Uterus (tissue), 4 donors: ENCODE measurements around the gene STKLD1. TPM values are rescaled to one million over a fixed set of nuclear protein-coding genes. Genes with fewer than 3 reads are reported as not detected.
"Not testable (repeated sequence)": the region's sequence is repeated elsewhere in the genome, so short reads cannot be mapped to it uniquely, and the experiment has no call there.

Source experiments
- DNase-seq, 2 donors: peaks; one replicate each; pipeline ENCODE4 v3.0.0-alpha.2; 2019 to 2020
- H3K27ac ChIP-seq, 2 donors: fragments of 200-600 bp; sonication (generic); 1 replicate in 1 of 2; 2 replicates in 1 of 2; pipeline ENCODE4 v1.5.1; 2016 to 2018
- H3K27me3 ChIP-seq, 2 donors: fragments of 200-600 bp; sonication (generic); one replicate each; pipeline ENCODE4 v1.5.1; 2018 to 2019; ENCODE audit warnings: control low read depth in 1 of 2
- H3K36me3 ChIP-seq, 2 donors: fragments of 200-600 bp; sonication (generic); one replicate each; pipeline ENCODE4 v1.5.1; 2019; ENCODE audit warnings: control low read depth in 1 of 2
- H3K4me1 ChIP-seq, 2 donors: fragments of 200-600 bp; sonication (generic); one replicate each; pipeline ENCODE4 v1.5.1; 2018 to 2019; ENCODE audit warnings: control low read depth in 1 of 2
- H3K4me3 ChIP-seq, 2 donors: fragments of 200-600 bp; sonication (generic); 1 replicate in 1 of 2; 2 replicates in 1 of 2; pipeline ENCODE4 v1.5.1; 2018 to 2019; ENCODE audit warnings: mild to moderate bottlenecking in 1 of 2
- H3K9me3 ChIP-seq, 2 donors: fragments of 200-600 bp; sonication (generic); one replicate each; pipeline ENCODE4 v1.5.1; 2019; ENCODE audit warnings: control low read depth in 1 of 2
- CTCF ChIP-seq, 4 experiments: fragments of 200-600 bp in 2 of 4; fragments of 450-650 bp in 2 of 4; sonication (generic) in 2 of 4; IDR thresholded peaks; one replicate each; pipeline ENCODE4 v1.5.1; 2016 to 2019; ENCODE audit warnings: antibody characterized with exemption in 4 of 4, mild to moderate bottlenecking in 2 of 4, moderate library complexity in 1 of 4
- POLR2A ChIP-seq, 2 donors: fragments of 450-650 bp; IDR thresholded peaks; one replicate each; pipeline ENCODE4 v1.6.1; 2016; ENCODE audit warnings: antibody characterized with exemption in 2 of 2, mild to moderate bottlenecking in 1 of 2, moderate library complexity in 1 of 2
- intact Hi-C: fragments of 100-400 bp; cut with DNase I; formaldehyde crosslinking; loops from one replicate; pipeline ENCODE4 v1.15.1; 2023; ENCODE audit warnings: low total_unique reads
- total RNA-seq, 4 donors: library from RNA; depleted of rRNA in 3 of 4; stranded (reverse); fragments of >200 nt in 3 of 4; gene quantifications; one replicate each; pipeline versions ENCODE4 v1.1.0 to v1.2.4, GENCODE V29; 2014 to 2023
- donor health status: DM: yes; HTN: yes; CAD: no.

Gene STKLD1
- total RNA-seq, 4 donors from 2014 or later: 0.88 to 1.7 (median 1.5) TPM; not detected in 1

- no peak overlapping the region for H3K4me3 ChIP-seq
- H3K36me3 ChIP-seq: no peaks in the 10 kb centered on the region
- TF ChIP-seq POLR2A (IDR thresholded peaks at IDR 0.05) (no peak), CTCF (IDR thresholded peaks at IDR 0.05) (no peak)
- H3K4me1 ChIP-seq: peaks cover 7 to 16% of the 10 kb centered on the region in 2 donors
- intact Hi-C loops: no loop called here
- DNase-seq: no peak
- no peaks in the 10 kb centered on the region for H3K9me3 ChIP-seq
- H3K27ac ChIP-seq: no peak overlapping the region
- H3K27me3 ChIP-seq: no peaks in the 10 kb centered on the region
Observed at GRCh38 chr9:133331641-133332380, 44.4 kb upstream of the STKLD1 start.

- DNase-seq: no peak
- Histone ChIP-seq H3K36me3 (no peaks in the 10 kb centered on the region), H3K27me3 (no peaks in the 10 kb centered on the region), H3K4me1 (peaks cover 7 to 16% of the 10 kb centered on the region in 2 donors), H3K9me3 (no peaks in the 10 kb centered on the region), H3K4me3 (no peak overlapping the region), H3K27ac (no peak overlapping the region)
- intact Hi-C loops: no loop called here
- TF ChIP-seq POLR2A (IDR thresholded peaks at IDR 0.05) (no peak), CTCF (IDR thresholded peaks at IDR 0.05) (no peak)
Observed at GRCh38 chr9:133332381-133332730, 43.8 kb upstream of the STKLD1 start.

- H3K4me3 ChIP-seq: no peak overlapping the region
- no peak overlapping the region for H3K27ac ChIP-seq
- DNase-seq: no peak
- intact Hi-C loops: no loop called here
- no peaks in the 10 kb centered on the region for H3K36me3 ChIP-seq
- H3K27me3 ChIP-seq: no peaks in the 10 kb centered on the region
- TF ChIP-seq CTCF (IDR thresholded peaks at IDR 0.05) (no peak), POLR2A (IDR thresholded peaks at IDR 0.05) (no peak)
- H3K9me3 ChIP-seq: no peaks in the 10 kb centered on the region
- peaks cover 7 to 16% of the 10 kb centered on the region in 2 donors for H3K4me1 ChIP-seq
Observed at GRCh38 chr9:133333011-133333410, 43.2 kb upstream of the STKLD1 start.

GRCh38 chr9:133333566-133333965 lies 42.6 kb upstream of the STKLD1 start:
- Histone ChIP-seq H3K4me1 (peaks cover 7 to 16% of the 10 kb centered on the region in 2 donors), H3K36me3 (no peaks in the 10 kb centered on the region), H3K27me3 (no peaks in the 10 kb centered on the region), H3K4me3 (no peak overlapping the region), H3K9me3 (no peaks in the 10 kb centered on the region), H3K27ac (no peak overlapping the region)
- no peak for TF ChIP-seq POLR2A (IDR thresholded peaks at IDR 0.05)
- TF ChIP-seq CTCF (IDR thresholded peaks at IDR 0.05): no peak
- intact Hi-C loops: no loop called here
- peak in 1 of 2 donors; percentile 11 for DNase-seq

GRCh38 chr9:133334161-133334560 lies 42.0 kb upstream of the STKLD1 start:
- intact Hi-C loops: no loop called here
- no peaks in the 10 kb centered on the region for H3K27me3 ChIP-seq
- no peak overlapping the region for H3K4me3 ChIP-seq
- DNase-seq: peak in 1 of 2 donors; percentile 6
- no peak overlapping the region for H3K27ac ChIP-seq
- H3K4me1 ChIP-seq: peaks cover 7 to 16% of the 10 kb centered on the region in 2 donors
- H3K36me3 ChIP-seq: no peaks in the 10 kb centered on the region
- TF ChIP-seq POLR2A (IDR thresholded peaks at IDR 0.05) (no peak), CTCF (IDR thresholded peaks at IDR 0.05) (no peak)
- no peaks in the 10 kb centered on the region for H3K9me3 ChIP-seq

GRCh38 chr9:133334888-133335287 lies 41.3 kb upstream of the STKLD1 start:
- intact Hi-C loops, H3K27ac ChIP-seq, H3K36me3 ChIP-seq, H3K9me3 ChIP-seq, H3K27me3 ChIP-seq: not testable (repeated sequence)
- H3K4me3 ChIP-seq: peak overlapping the region; percentile 89 to 93
- peak in 1 of 2 donors; percentile 9 for DNase-seq
- H3K4me1 ChIP-seq: peaks cover 7 to 16% of the 10 kb centered on the region in 2 donors
